H1 (cell line): ENCODE data around the gene KDF1. TPM values are rescaled to one million over a fixed set of nuclear protein-coding genes. Genes with fewer than 3 reads are reported as not detected.

Experiments used
- BCL11A ChIP-seq, 2 experiments: IDR thresholded peaks; one replicate each; pipeline ENCODE4 v1.6.1; 2011; ENCODE audit warnings: low read depth in 2 of 2, low read length in 2 of 2, mild to moderate bottlenecking in 2 of 2
- CBX5 ChIP-seq: fragments of 300-800, 300-1000 bp; sonication (generic); IDR thresholded peaks from 2 replicates; pipeline ENCODE4 v1.7.1; 2016; ENCODE audit warnings: antibody characterized with exemption, low read length, low read depth
- GTF2F1 ChIP-seq: IDR thresholded peaks from 2 replicates; pipeline ENCODE4 v1.6.1; 2012; ENCODE audit warnings: low read depth, low read length, improper control_type of control experiment, borderline replicate concordance
- SIRT6 ChIP-seq: IDR thresholded peaks from one replicate; pipeline ENCODE4 v1.7.1; 2012; ENCODE audit warnings: low read length, inconsistent platforms
- polyA plus RNA-seq, 7 experiments: library from polyadenylated mRNA; depleted of rRNA in 3 of 7; stranded (reverse) in 5 of 7; unstranded in 2 of 7; fragments of >200 nt in 5 of 7; fragments of 200-250 nt in 2 of 7; gene quantifications; 1 replicate in 5 of 7; 2 replicates in 1 of 7; 4 replicates in 1 of 7; pipeline versions ENCODE4 v1.2.1 to v1.2.3, GENCODE V29; 2011 to 2013; ENCODE audit warnings: missing spikeins in 2 of 7, mixed read lengths in 2 of 7
- total RNA-seq: library from RNA; stranded (reverse); fragmentation: NEBNext Ultra II Directional; extraction: Animal tissue kit (Norgen Biotek cat#: 25700); gene quantifications from 2 replicates; pipeline ENCODE4 v1.2.1, GENCODE V29; 2021

Gene KDF1
- total and polyA plus RNA-seq, 2 of the 8 experiments (the other 6 are each of a cell fraction or from before 2014, with no cell fraction given): 16.9 to 37.5 TPM

- TF ChIP-seq SIRT6: no peak
- TF ChIP-seq CBX5: no peak
- no peak for TF ChIP-seq BCL11A (IDR thresholded peaks at IDR 0.05; ENCODE audit: low read depth in 2 of 2, low read length in 2 of 2)
- no peak for TF ChIP-seq GTF2F1
- TF ChIP-seq, all 59 proteins: peak for 0
Measured at GRCh38 chr1:26912147-26912490, 48.1 kb downstream of the KDF1 start (continued).
